PFSK-1 (cell line): ENCODE data around the gene CHD6.

ENCODE experiments used
- POLR2AphosphoS5 ChIP-seq: IDR thresholded peaks from 2 replicates; pipeline ENCODE4 v1.6.1; 2012; ENCODE audit warnings: low read depth, mild to moderate bottlenecking, control low read depth, low read length, moderate library complexity
- REST ChIP-seq, 2 experiments: IDR thresholded peaks; 2 replicates each; pipeline versions ENCODE4 v1.6.1 to v1.8.0; 2011 to 2012; ENCODE audit warnings: low read depth in 2 of 2, low read length in 2 of 2, control low read depth in 1 of 2, inconsistent platforms in 1 of 2, mild to moderate bottlenecking in 1 of 2, moderate library complexity in 1 of 2; ENCODE audit not compliant: insufficient read depth in 1 of 2
- TAF1 ChIP-seq: IDR thresholded peaks from 2 replicates; pipeline ENCODE4 v1.6.1; 2012; ENCODE audit warnings: low read length, control low read depth, borderline replicate concordance; ENCODE audit not compliant: insufficient read depth

- TF ChIP-seq POLR2AphosphoS5 (no peak), TAF1 (no peak), REST (IDR thresholded peaks at IDR 0.05; ENCODE audit: insufficient read depth in 1 of 2, low read depth in 2 of 2, low read length in 2 of 2) (no peak)
These were observed 140.2 kb downstream of the CHD6 start for GRCh38 chr20:41478026-41478425.
